Fibroblast of skin of scalp (primary cell): ENCODE data around the gene TEAD1. TPM values are rescaled to one million over a fixed set of nuclear protein-coding genes. Genes with fewer than 3 reads are reported as not detected.

Experiments used
- DNase-seq: peaks from one replicate; pipeline ENCODE4 v3.0.0-alpha.2; 2013
- polyA plus RNA-seq, 2 experiments: library from polyadenylated mRNA; unstranded; fragments of 120-200 nt; gene quantifications; one replicate each; pipeline ENCODE4 v1.2.1, GENCODE V29; 2013; ENCODE audit not compliant: insufficient read length in 2 of 2

TEAD1 gene
- 156 TPM for polyA plus RNA-seq (2013, experiment 1 of 2; ENCODE audit: insufficient read length)
- polyA plus RNA-seq (2013, experiment 2 of 2; ENCODE audit: insufficient read length), result 172 TPM

DNA sequence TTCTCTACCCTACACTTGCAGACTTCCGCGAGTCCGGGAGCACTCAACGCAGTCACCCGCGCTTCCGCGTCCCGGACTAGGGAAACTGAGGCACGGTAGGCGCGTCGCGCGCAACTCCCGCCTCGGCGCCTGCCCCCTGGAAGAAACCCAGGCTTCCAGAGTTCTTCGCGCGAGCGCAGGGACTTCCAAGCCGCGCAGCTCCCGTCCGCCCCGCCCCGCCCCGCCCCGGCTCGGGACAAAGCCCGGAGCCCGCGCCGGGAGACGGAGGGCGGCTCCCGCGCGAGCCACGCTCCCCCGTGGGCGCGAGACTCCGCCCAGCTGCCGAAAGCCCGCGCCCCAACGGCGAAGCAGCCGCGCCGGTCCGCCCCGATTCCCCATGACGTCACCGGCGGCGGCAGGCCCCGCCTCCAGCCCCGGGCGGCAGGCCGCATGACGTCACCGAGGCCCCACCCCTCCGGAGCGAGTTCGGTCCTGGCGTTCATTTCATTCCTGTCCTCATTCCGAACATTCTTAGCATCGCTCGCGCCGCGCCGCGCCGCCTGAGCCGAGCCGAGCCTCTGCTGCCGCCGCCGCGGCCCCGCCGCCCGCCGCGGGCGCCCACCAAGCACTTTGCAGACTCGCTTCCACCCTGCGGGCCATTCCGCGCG is at the start of gene TEAD1:
TEAD1 (plus strand) TSS at position 498 of the 647 bp plus-strand sequence.
- DNase-seq, result peak; percentile 98

DNA sequence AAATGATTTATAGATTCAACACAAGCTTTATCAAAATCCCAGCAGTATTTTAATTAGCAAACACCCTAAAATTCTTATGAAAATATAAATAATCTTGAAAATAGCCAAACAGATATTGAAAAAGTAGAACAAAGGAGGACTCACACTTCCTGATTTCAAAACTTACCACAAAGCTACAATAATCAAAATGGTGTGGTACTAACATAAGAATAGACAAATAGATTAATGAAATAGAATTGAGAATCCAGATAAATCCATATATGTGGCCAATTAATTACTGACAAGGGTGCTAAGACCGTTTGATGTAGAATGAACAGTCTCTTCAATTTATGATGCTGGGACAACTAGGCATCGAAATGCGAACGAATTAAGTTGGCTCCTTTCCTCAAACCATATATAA is 49.6 kb upstream of the TEAD1 start:
- no peak for DNase-seq

DNA sequence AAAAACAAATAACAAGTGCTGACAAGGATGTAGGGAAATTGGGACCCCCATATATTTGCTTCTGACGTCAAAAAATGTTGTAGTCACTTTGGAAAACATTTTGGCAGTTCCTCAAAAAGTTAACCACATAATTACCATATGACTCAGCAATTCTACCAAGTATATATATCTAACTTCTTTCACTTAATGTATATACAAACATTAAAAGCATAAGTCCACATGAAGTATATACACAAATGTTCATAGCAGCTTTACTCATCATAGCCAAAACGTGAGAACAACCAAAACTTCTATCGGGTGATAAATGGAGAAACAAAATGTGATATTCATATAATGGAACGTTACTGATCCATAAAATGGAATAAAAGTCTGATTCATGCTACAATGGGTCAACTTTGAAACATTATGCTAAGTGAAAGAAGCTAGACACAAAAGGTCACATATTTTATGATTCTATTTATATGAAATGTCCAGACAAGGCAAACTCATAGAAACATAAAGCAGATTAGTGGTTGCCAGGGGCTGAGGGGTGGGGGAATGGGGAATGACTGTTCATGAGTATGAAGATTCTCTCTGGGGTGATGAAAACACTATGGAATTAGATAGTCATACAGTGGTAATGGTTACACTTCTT is 48.7 kb upstream of the TEAD1 start:
- DNase-seq, result peak; percentile 95

DNA sequence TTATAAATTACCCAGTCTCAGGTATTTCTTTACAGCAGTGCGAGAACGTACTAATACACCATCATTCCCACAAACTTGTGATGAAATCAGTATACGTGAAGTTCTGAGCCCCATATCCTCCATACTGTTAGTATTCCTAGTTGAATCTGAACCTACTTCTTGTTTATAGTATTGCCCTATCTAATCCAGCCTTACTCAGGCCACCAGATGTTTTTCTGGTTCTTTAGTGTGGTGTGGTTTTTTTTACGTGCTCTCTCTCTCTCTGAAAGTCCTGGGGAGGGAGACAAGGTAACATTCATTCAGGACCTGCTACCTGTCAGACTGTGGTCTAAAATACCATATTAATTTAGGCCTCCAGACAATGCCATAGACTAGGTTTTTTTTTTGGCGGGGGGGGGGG is 47.6 kb upstream of the TEAD1 start:
- DNase-seq, result no peak

DNA sequence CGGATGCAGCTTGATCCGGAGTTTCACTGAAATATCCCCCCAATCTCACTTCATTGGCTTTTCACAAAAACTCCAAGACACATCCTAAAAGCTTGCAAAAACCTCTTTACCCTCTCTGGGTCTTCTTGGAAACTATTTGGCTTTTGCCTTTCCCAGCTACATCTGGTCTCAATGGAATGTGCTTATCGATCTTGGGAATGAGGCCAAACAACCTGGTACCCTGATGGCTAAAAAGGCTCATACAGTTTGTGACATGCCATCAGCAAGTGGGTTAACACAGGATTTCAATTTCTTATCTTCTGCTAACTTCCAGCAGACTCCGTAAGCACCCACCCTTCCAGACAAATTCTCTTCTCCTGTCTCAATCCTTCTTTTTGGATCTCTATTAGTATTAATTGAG is 45.9 kb upstream of the TEAD1 start:
- DNase-seq, result no peak

DNA sequence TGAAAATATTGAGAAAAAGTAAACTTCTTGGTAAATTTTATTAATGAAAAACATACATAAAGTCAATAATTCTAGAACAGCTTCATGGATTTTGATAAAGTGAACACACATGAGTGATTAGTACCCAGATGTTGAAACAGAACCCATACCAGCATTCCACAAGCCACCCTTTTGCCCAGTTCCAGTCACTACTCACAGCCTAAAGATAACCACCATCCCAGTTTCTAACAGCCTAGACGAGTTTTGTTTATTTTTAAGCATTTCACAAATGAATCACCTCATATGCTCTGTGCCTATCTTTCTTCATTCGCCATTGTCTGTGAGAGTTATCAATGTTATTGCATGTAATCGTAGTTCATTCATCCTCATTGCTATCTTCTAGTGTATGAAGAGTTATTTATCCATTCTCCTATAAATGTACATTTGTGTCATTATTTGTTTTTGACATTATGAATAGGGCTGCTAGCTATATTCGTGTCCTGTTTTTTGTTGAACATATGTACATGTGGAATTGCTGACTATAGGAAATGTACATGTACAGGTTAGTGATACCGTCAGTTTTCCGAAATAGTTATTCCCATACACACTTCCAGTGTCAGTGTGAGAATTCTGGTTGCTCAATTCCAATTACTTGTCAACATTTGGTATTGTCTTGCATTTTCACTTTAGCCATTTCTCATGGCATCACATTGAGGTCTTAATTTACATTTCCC is 44.5 kb upstream of the TEAD1 start:
- DNase-seq, result peak; percentile 51

DNA sequence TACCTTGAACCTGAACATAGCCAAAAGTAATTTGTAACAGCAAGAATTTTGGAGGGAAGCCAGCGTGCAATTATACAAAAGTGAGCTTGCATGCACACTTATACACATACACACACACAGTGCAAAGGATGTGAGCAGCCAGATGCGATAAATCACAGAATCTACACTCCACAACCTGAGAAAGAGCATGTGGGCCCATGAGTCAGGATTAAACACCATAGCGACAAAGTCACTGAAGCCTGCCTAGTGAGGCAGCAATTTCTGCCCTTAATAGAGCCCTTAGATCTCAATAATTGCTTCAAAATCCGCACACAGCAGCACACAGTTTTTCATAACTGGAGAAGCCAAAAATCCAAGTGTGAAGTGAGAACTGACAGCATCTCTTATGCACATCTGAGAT is 42.6 kb upstream of the TEAD1 start:
- DNase-seq, result no peak

DNA sequence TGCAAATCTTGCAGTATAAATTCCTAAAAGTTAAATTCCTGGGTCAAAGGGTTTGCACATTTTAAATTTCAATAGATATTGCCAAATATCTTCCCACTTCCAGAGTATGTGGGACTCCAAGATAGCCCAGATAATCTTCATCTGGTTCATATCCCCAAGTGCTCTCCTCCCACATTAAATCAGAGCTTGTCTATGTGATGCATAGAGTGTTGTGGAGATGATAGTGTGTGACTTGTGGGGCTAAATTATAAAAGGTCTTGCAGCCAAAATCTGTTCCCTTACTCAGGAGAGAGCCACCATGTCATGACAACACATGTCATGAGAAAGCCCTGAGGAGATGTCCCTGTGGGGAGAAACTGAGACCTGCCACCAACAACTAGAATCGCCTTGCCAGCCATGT is 39.9 kb upstream of the TEAD1 start:
- no peak for DNase-seq

DNA sequence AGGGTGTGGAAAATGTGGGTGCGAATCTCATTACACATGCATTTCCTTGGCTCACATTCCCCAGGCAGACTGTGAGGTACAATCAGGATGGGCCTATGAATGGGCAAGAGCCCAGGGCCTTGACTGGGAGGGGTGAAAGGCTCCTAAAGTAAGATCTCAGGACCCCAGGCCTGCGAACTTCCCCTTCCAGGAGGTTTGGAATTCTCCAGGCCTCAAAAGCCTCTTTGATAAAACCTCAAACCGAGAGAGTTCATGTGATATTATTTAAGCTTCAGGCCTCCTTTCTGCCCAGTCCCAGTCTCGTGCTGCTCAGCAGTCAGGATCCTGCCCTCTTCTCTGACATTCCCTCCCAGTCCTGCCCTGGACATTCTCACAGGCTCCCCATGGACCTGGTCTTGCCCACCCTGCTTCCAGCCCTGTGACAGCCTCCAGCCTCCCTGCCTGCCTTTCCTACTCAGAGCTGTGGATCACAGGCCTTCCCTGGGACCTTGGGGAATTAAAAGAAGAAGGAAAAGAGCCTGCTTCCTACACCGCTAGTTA is 37.3 kb upstream of the TEAD1 start:
- DNase-seq, result no peak

DNA sequence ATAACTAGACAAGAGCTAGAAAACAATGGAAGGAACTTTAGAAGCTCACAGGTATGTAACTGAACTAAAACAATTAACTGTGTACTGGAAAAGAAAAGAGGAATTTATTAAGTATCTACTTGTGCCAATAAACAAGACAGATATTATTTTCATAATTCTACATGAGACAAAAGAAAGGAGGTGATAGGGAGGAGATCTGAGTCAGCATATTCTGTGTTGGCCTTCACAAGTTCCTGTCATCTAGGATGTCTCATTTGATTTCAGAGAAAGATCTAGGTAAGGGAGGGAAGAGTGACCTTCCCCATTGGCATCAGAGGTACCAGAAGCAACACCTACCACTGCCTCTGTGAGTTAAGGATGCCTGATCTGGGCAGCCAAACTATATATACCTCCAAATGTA is 34.8 kb upstream of the TEAD1 start:
- no peak for DNase-seq

DNA sequence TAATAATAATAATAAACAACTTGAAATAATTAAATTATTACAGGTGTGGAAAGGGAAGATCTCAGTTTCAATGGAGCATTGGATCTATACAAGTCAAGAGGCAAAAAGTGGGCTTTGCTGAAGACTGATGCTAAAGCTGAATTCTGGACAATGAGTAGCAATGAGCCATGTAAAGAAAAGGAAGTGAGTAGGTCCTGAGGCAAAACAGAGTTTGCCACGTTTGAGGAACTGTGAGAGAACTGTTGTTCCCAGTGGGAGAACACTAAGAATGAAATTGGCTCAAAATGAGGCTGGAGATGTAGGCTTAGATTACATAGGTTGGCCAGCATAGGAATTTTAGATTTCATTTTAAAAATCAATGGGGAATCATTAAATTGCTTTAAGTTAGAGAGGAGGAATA is 33.9 kb upstream of the TEAD1 start:
- no peak for DNase-seq

DNA sequence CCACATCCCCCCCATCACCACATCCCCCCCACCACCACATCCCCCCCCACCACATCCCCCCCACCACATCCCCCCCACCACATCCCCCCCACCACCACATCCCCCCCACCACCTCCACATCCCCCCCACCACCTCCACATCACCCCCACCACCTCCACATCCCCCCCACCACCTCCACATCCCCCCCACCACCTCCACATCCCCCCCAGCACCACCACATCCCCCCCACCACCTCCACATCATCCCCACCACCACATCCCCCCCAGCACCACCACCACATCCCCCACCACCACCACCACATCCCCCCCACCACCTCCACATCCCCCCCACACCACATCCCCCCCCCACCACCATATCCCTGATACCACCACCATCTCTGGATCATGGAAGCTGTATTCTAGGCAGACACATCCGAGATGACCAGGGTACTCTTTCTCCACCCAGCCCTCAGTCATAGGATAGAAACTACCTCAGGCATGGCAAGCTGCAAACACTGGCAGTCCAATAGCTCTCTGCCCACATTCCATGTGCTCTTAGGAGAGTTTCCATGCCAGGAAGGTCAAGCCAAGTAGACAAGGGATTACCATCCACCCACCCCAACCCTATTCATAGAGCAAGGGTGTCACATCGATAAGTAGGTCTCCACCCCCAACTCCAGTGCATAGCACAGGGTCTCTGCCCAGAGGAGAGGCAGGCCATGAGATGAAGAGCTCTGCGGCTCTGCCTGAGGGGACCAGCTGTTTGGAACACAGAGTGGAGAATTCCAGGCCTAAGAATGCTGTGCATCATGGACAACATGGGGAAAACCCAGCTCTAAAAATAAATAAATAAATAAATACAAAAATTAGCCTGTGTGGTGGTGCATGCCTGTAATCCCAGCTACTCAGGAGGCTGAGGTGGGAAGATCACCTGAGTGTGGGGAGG is 33.0 kb upstream of the TEAD1 start:
- DNase-seq, result no peak

DNA sequence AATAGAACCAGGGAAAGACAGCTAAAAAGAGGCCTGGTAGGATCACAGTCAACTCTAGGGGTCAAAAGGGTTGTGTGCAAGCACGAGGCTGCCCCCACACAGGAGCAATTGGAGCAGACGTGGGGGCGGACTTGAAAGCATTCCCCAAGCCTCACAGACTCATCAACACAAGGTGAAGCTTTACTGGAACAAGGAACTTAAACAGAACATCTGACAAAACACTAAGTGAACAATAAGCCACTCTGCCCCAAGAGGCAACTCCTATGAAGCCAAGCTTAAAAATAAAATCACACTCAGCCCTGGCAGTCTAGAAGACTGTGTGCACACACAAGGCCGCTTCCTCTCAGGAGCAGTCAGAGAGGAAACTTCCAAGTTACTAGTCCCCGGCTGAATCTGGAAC is 32.2 kb upstream of the TEAD1 start:
- DNase-seq, result no peak

DNA sequence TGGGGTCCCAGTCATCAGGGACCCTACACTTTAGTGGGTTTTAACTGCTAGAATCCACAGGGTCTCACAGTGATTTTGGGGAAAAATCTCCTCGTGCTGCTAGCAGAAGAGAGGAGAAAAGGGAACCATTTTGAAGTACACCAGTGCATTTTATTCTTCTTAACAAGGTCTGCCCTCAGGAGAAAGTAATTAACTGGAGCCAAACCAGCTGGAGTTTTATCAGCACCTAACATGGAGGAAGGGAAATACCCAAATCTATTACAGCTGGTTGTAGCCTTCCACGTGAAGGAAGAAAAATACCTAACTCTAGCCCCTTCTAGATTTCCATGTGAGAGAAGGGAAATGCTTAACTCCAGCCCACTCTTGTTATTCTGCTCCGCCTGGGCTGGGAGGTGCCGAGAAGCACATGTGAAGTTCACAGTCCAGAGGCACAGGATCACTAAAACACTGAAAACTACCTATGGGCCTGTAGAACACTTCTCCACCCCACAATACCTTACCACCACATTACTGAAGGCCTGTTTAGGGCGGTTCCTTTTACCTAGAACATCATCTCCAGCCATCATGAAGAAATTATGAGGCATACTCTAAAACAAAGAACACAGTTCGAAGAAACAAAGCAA is 31.3 kb upstream of the TEAD1 start:
- DNase-seq, result no peak

DNA sequence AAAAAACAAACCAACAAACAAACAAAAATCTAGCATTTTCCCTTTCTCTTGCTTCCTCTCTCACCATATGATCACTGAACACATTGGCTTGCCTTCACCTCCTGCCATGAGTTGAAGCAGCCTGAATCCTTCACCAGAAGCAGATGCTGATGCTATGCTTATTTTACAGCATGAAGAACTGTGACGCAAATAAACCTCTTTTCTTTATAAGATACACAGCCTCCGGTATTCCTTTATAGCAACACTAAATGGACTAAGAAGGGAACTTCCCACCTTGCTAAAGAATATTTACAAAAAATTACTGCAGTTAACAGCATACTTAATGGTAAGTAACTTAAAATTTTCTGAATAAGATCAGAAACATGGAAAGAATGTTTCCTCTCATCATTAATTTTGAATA is 27.7 kb upstream of the TEAD1 start:
- DNase-seq, result no peak

DNA sequence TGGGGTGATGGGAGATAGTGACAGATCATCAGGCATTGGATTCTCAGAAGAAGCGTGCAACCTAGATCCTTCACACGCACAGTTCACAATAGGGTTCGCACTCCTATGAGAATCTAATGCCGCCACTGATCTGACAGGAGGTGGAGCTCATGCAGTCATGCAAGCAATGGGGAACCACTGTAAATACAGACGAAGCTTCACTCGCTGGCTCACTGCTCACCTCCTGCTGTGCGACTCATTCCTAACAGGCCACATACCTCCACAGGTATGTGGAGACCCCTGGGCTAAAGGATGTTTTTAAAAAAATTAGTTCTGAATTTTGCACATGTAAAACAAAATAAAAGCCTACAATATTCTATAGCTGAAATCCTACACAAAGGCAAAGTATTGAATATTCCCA is 20.5 kb upstream of the TEAD1 start:
- no peak for DNase-seq

DNA sequence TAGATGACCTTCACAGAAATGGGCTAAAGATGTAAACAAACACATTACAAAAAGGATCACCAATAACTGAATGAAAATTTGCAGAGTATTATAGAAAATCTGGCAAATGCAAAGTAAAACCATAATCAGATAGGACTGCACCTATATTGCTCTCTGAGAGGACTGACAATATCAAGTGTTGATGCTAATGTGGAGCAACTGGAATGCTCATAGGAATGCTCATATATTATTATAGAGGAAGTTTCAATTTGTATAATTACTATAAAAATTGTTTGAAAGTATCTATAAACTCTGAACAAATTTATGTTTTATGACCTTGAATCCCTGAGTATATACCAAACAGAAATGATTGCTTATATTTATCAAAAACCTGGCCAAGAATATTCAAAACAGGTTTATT is 18.4 kb upstream of the TEAD1 start:
- DNase-seq, result no peak

DNA sequence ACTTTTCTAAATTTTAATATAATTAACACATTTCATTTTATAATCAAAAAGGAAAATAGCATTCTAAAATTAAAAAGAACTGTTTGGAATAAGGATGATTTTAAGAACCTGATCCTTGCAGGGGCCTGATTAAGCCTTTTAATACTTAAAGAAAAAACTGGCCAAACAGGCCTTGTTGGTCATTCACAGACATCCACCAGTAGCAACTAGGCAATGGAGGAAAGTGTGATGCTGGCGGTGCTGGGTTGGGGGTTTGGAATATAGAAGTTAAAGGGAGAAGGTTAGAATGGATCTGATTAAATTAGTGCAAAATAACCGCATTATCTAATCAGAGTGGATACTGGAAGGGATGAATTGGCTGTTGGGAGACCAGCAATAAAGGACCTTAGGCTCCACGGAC is 16.9 kb upstream of the TEAD1 start:
- DNase-seq, result no peak

DNA sequence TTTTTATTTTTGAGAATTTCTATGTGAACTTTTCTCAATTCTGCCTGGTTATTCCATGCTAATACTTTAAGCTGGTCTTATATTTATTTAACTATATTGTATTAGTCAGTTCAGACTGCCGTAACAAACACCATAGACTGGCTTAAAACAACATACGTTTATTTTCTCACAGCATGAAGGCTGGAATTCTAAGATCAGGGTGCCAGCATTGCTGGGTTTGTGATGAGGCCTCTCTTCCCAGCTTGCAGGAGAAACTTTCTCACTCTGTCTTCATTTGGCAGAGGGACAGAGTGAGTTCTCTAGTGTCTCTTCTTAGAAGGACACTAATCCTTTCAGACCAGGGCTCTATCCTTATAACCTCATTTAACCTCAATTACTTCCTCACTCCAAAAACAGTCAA is 16.2 kb upstream of the TEAD1 start:
- no peak for DNase-seq

DNA sequence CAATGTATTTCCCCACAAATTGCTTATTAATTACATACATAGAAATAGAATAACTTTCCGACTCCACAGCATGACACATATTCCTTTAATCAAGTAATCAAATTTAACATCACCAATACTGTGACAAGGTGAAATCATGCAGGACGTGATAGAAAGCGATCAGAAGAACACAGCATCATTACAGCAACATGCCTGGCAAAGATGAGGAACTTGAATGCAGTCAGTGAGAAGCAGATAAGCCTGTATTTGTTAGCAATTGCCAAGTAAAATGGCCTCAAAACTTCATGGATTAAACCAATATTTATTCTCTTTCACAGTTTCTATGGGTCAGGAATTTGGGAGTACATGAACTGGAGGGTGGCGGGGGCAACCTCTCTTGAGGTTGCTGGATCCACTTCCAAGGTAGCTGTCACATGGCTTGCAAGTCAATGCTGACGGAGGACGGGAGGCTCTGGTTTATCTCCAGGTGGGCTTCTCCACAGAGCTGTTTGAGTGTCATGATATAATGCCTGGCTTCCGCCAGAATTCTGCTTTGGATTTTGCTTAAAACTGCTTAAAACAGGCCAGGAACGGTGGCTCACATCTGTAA is 12.0 kb upstream of the TEAD1 start:
- DNase-seq, result no peak

DNA sequence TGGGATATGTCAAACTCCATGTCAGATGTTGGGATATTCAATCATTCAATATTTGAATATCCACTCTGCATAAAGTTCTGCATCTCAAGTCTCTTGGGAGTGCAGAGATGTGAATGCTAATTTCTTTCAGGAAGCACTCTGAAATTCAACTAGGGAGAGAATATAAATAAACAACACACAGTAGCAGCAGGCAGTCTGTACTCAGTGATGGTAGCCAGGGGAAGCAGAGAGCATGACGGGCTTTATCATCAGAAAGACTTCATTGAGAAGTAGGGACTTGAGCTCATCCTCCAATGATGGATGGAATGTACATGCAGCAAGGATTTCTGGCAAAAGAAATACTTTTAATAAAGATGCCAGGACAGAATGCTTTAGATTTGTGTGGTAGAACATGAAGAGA is 9.8 kb upstream of the TEAD1 start:
- DNase-seq, result no peak

DNA sequence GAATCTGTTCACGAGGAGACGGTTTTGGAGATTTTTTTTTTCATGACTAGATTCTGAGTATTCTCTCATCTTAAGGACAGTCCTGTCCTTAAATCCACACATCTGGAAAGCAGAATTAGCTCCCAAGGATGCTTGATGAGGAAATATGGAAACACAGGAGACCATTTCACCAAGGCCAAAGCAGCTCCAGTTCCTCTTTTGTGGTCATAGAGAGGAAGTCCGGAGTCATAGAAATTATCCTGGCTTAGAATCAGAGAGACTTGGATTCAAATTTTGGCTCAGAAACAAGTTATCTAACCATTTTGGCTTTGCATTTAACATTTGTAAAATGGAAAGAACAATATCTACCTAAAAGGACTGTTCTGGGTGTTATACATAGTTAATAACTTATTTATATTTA is 7.3 kb upstream of the TEAD1 start:
- DNase-seq, result no peak
